ENCODE measurements around the gene ANXA2R. TPM values are rescaled to one million over a fixed set of nuclear protein-coding genes. Genes with fewer than 3 reads are reported as not detected.
A peak's percentile ranks its signal among the peaks of the same experiment; 100 is the strongest.

Gene ANXA2R
- total and polyA plus RNA-seq, 2 of the 13 experiments (the other 11 are each of a cell fraction or from before 2014, with no cell fraction given): 0.95 to 1.3 TPM

DNA sequence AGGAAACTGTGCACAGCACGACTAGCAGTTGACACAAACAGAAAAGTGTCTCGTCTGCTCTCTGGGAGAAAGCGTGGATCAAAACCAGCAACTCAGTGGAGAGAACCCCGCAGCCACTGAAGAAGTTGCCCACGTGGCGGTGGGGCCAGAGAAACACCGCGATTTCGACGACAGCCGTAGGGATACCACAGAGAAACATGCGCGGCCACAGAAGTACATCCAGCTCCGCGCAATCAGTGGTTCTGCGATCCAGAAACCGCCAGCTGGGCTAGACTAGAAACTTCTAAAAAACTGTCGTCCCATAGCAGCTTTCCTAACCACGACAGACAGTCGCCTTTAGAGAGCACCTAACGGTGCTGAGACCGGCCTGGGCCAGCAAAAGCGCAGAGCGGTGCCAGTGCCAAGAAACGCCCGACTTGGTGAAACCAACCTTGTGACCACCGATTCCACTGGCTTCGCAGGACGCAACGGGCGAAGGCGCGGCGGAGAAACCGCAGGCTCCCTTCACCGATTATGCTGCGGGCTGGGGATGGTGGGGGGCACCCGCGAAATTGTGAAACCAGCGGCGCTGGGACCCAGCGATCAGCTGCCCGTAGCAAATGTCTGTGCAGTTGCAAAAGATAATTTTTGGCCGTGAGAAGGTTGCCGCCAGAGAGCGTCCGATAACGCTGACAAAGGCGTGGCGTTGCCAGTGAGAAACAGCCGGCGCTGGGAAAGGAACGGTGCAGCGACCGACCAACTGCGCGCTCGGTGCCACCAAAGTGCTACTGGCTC, 2.7 kb upstream of the ANXA2R start (continued):
- TF ChIP-seq, protein P1, sequence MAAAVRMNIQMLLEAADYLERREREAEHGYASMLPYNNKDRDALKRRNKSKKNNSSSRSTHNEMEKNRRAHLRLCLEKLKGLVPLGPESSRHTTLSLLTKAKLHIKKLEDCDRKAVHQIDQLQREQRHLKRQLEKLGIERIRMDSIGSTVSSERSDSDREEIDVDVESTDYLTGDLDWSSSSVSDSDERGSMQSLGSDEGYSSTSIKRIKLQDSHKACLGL (CRISPR knock-in tag; IDR thresholded peaks at IDR 0.05): peak; percentile 48; the same call in 1 of the 2 replicates
- TF ChIP-seq NFKB2 (CRISPR knock-in tag; IDR thresholded peaks at IDR 0.05; ENCODE audit: borderline replicate concordance) (no peak), ZSCAN12 (CRISPR knock-in tag; IDR thresholded peaks at IDR 0.05) (no peak), ZNF709 (CRISPR knock-in tag; IDR thresholded peaks at IDR 0.05) (no peak), IKZF1 (IDR thresholded peaks at IDR 0.05) (no peak), ZFP82 (CRISPR knock-in tag; IDR thresholded peaks at IDR 0.05; ENCODE audit: borderline replicate concordance) (no peak), HDAC2 (CRISPR knock-in tag; IDR thresholded peaks at IDR 0.05) (peak; percentile 6; the same call in 1 of the 2 replicates), ZFX (CRISPR knock-in tag; IDR thresholded peaks at IDR 0.05; ENCODE audit: low read depth) (no peak), ESRRA (CRISPR knock-in tag; IDR thresholded peaks at IDR 0.05; ENCODE audit: low read depth) (no peak), ARNTL (CRISPR knock-in tag; IDR thresholded peaks at IDR 0.05) (no peak), NFE2 (CRISPR knock-in tag; IDR thresholded peaks at IDR 0.05) (no peak), MBD4 (IDR thresholded peaks at IDR 0.05; ENCODE audit: borderline replicate concordance, low read length) (no peak), ZNF790 (CRISPR knock-in tag; IDR thresholded peaks at IDR 0.05; ENCODE audit: borderline replicate concordance) (peak; percentile 35; the same call in 1 of the 2 replicates)
- TF ChIP-seq, protein P2, sequence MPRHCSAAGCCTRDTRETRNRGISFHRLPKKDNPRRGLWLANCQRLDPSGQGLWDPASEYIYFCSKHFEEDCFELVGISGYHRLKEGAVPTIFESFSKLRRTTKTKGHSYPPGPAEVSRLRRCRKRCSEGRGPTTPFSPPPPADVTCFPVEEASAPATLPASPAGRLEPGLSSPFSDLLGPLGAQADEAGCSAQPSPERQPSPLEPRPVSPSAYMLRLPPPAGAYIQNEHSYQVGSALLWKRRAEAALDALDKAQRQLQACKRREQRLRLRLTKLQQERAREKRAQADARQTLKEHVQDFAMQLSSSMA (CRISPR knock-in tag; IDR thresholded peaks at IDR 0.05): no peak
- TF ChIP-seq, protein P3, sequence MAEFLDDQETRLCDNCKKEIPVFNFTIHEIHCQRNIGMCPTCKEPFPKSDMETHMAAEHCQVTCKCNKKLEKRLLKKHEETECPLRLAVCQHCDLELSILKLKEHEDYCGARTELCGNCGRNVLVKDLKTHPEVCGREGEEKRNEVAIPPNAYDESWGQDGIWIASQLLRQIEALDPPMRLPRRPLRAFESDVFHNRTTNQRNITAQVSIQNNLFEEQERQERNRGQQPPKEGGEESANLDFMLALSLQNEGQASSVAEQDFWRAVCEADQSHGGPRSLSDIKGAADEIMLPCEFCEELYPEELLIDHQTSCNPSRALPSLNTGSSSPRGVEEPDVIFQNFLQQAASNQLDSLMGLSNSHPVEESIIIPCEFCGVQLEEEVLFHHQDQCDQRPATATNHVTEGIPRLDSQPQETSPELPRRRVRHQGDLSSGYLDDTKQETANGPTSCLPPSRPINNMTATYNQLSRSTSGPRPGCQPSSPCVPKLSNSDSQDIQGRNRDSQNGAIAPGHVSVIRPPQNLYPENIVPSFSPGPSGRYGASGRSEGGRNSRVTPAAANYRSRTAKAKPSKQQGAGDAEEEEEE (CRISPR knock-in tag; IDR thresholded peaks at IDR 0.05; ENCODE audit: borderline replicate concordance): no peak
- TF ChIP-seq, protein P4, sequence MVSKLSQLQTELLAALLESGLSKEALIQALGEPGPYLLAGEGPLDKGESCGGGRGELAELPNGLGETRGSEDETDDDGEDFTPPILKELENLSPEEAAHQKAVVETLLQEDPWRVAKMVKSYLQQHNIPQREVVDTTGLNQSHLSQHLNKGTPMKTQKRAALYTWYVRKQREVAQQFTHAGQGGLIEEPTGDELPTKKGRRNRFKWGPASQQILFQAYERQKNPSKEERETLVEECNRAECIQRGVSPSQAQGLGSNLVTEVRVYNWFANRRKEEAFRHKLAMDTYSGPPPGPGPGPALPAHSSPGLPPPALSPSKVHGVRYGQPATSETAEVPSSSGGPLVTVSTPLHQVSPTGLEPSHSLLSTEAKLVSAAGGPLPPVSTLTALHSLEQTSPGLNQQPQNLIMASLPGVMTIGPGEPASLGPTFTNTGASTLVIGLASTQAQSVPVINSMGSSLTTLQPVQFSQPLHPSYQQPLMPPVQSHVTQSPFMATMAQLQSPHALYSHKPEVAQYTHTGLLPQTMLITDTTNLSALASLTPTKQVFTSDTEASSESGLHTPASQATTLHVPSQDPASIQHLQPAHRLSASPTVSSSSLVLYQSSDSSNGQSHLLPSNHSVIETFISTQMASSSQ (IDR thresholded peaks at IDR 0.05; ENCODE audit: low read depth): no peak
- TF ChIP-seq, protein P4 (CRISPR knock-in tag; IDR thresholded peaks at IDR 0.05; ENCODE audit: borderline replicate concordance): no peak
- TF ChIP-seq, protein P5, sequence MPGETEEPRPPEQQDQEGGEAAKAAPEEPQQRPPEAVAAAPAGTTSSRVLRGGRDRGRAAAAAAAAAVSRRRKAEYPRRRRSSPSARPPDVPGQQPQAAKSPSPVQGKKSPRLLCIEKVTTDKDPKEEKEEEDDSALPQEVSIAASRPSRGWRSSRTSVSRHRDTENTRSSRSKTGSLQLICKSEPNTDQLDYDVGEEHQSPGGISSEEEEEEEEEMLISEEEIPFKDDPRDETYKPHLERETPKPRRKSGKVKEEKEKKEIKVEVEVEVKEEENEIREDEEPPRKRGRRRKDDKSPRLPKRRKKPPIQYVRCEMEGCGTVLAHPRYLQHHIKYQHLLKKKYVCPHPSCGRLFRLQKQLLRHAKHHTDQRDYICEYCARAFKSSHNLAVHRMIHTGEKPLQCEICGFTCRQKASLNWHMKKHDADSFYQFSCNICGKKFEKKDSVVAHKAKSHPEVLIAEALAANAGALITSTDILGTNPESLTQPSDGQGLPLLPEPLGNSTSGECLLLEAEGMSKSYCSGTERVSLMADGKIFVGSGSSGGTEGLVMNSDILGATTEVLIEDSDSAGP (CRISPR knock-in tag; IDR thresholded peaks at IDR 0.05; ENCODE audit: borderline replicate concordance): peak; percentile 57; the same call in 1 of the 2 replicates
- TF ChIP-seq, protein P6, sequence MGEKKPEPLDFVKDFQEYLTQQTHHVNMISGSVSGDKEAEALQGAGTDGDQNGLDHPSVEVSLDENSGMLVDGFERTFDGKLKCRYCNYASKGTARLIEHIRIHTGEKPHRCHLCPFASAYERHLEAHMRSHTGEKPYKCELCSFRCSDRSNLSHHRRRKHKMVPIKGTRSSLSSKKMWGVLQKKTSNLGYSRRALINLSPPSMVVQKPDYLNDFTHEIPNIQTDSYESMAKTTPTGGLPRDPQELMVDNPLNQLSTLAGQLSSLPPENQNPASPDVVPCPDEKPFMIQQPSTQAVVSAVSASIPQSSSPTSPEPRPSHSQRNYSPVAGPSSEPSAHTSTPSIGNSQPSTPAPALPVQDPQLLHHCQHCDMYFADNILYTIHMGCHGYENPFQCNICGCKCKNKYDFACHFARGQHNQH (CRISPR knock-in tag; IDR thresholded peaks at IDR 0.05): peak; percentile 54; the same call in 1 of the 2 replicates
